GM20000 (cell line): ENCODE data around the gene NUDT5.

Source experiments
- DNase-seq: peaks from one replicate; pipeline ENCODE4 v3.0.0; 2012; ENCODE audit warnings: low spot score
- TF ChIP-seq, protein P1 (sequence below): IDR thresholded peaks from 2 replicates; pipeline ENCODE4 v1.5.1; 2012; ENCODE audit warnings: mild to moderate bottlenecking, control low read depth; ENCODE audit errors: extremely low read depth, missing control alignments

NUDT5 gene

DNA sequence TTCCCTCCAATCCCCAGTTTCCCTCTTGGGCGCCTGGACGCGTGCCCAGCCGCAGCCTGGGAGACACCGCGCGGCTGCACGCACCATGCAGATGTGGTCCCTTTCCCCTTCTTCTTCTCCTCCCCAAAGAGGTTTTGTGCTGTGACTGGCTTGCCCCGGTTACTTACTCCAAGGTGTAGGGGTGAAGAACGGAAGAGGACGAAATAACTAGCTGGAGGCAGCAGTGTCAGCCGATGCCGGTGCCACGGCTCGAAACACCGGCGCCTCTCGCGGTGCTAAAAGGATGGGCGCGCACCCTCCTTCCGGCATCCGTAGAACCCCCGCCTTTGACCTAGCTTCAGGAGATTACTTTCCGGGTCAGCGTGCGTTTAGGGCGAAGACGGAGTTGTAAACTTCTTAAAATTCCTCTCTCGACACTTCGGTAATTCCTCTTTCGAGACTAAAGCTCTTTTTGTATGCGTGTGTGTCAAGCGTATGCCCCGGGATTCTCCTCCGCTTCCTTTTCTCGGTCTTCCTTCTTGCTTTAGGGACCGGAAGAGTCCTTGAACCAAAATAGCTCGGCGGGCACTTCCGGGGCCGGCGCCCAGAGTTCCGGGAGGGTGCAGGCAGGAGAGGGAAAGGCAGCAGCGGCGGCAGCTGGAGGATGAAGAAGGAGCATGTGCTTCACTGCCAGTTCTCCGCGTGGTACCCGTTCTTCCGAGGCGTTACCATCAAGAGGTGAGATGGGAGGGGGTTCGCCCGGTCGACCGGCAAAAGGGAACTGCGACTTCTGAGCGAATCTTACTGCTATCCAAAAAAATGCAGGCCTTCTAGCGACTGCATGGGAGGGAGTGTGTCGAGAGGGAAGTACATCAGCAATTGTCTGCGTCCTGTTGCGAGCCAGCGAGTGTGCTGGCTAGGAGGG, at the start of gene NUDT5, which contains the start of gene CDC123:
Gene NUDT5 (minus strand): TSS at position 289 of the 904 bp plus-strand sequence. CDS start 9,600 bp downstream, outside the sequence.
Gene CDC123 (plus strand): TSS at position 586 of the 904 bp plus-strand sequence. CDS start 58 bp downstream, at position 644.
- DNase-seq: peak; percentile 86

DNA sequence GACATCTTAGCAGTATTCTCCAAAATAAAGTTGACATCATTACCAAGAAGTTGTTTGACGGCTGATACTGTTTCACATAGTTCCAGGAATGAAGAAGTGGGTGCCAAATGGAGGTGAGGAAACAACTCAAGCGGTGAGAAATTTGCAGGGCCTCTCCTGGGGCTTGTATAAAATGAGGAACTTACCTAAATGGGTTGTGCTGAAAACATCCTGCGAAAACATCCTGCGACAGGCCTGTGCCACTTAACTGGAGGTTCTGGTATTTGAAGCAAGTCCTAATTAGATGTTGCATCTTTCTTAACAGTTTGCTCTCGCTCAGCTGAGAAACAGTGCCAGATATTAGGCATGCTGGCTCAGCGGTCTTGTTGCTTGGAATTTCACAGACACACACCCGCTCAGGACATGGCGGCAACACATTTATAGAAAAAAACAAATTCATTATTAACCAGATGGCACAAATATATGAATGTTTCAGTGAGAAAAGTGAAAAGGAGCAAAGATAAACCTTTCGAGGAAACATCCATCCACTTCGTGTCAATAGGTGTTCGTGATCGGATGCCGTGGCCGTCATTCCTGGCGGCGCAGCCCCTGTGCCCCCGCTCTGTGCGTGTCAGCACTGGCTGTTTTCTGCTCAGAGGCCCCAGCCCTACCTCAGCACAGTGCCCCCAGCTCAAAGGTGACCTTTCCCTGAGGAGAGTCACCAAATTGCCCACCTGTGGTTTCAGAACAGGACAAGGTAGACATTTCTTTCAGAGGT, 48.4 kb upstream of the NUDT5 start:
- DNase-seq: peak; percentile 38
- TF ChIP-seq, protein P1, sequence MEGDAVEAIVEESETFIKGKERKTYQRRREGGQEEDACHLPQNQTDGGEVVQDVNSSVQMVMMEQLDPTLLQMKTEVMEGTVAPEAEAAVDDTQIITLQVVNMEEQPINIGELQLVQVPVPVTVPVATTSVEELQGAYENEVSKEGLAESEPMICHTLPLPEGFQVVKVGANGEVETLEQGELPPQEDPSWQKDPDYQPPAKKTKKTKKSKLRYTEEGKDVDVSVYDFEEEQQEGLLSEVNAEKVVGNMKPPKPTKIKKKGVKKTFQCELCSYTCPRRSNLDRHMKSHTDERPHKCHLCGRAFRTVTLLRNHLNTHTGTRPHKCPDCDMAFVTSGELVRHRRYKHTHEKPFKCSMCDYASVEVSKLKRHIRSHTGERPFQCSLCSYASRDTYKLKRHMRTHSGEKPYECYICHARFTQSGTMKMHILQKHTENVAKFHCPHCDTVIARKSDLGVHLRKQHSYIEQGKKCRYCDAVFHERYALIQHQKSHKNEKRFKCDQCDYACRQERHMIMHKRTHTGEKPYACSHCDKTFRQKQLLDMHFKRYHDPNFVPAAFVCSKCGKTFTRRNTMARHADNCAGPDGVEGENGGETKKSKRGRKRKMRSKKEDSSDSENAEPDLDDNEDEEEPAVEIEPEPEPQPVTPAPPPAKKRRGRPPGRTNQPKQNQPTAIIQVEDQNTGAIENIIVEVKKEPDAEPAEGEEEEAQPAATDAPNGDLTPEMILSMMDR: no peak

More for the DNA sequence above, at the start of gene NUDT5, which contains the start of gene CDC123:
- TF ChIP-seq, protein P1: no peak

DNA sequence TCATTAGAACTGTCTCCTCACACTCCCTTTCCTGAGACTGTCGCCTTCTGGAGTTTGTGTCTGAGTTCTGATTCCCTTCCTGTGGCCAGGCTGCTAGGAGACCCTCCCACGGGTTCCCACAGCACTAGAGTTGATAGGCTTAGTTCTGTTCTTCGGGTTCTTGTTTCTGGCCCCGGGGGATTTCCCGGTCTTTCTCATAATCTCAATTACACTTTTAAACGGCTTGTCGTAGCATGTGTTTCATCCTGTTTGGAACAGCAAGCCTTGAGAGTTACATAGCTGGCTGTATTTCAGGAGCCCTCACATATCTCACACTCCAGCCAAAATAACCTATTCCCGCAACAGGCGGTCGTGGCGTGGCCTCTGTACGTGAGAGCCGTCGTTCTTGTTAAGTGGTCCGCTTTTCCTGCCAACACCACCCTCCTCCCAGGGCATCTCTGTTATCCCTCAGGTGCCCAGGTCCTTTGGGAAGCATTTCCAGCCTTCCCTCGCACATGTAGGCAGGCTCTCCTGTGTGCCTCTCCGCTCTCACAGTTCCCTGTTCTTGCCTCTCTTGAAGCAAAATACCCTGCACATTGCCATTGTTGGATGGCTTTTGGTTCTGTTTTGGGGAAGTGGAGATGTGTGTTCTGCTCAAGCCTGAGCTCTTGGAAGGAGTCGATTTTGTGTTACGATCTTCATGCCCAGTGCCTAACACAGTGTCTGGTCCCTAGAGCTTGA, 46.3 kb upstream of the NUDT5 start:
- peak; percentile 68 for DNase-seq
- TF ChIP-seq, protein P1: no peak

DNA sequence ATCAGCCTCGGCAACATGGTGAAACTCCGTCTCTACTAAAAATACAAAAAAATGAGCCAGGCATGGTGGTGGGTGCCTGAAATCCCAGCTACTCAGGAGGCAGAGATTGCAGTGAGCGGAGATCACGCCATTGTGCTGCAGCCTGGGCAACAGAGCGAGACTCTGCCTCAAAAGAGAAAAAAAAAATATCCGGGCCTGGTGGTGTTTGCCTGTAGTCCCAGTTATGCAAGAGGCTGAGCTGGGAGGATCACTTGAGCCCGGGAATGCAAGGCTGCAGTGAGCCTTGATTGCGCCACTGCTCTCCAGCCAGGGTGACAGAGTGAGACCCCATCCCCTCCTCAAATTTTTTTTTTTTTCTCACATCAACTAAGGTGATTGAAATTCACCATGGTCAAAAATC, 43.1 kb upstream of the NUDT5 start:
- TF ChIP-seq, protein P1: no peak
- no peak for DNase-seq

DNA sequence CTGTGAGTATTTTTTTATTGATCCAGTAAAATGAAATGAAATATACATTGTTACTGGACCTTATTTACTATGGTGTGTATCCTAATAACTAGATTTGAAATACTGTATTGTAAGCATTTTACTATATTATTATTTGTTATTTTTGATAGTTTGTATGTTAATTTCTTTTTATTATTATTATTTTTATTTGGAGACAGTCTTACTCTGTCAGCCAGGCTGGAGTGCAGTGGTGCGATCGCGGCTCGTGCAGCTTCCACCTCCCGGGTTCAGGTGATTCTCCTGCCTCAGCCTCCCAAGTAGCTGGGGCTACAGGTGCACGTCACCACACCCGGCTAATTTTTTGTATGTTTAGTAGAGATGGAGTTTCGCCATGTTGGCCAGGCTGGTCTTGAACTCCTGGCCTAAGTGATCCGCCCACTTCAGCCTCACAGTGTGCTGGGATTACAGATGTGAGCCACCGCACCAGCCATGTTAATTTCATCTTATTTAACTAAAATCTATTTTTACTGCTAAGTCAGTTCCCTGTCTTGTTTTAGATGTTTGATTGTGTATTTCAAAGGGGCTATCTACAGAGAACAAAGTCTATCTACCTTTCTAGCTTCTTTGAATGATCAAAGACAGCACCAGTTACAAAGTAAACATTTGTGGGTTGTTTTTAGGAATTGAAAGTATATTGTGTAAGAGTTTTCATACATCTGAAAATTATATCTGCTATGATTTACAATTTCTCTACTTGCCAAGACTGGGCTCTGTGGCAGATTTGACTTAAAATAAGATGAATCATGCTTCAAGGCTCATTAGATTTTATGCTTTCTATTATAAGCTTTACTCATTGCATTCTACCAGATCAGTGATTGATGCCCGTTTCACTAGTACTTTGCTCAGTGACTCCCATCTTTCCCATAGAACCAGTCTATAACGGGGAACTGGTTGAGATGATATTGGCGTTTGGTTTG, 41.9 kb upstream of the NUDT5 start:
- no peak for DNase-seq
- TF ChIP-seq, protein P1: no peak

DNA sequence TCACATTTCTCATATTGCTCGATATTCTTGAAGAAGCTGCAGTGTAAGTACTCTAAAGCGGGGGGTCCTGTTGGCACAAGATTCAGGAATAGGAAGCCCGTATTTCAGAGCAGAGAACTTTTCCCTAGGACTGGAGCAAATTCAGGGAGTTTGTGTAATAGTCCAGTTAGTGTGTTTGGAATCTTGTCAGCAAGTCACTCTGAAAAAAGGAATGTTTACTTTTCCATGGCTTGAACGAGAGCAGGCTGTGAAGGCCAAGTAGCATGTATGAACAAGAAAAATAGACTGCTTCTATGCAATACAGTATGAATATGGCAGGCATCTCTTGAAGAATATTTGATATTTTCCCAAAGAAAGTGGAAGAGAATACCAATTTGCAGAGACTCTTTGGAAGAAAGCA, 40.1 kb upstream of the NUDT5 start:
- DNase-seq: no peak
- TF ChIP-seq, protein P1: no peak
